Ramos (cell line): ENCODE measurements around the gene ABHD12.
"Not testable (repeated sequence)": the region's sequence is repeated elsewhere in the genome, so short reads cannot be mapped to it uniquely, and the experiment has no call there.

Experiments used
- in situ Hi-C: fragments of 300-500 bp; cut with MboI; formaldehyde crosslinking; loops from one replicate; pipeline ENCODE4 v1.14.3; 2022; ENCODE audit warnings: low sequenced_read_pairs; ENCODE audit not compliant: unreplicated experiment

The ABHD12 gene

DNA sequence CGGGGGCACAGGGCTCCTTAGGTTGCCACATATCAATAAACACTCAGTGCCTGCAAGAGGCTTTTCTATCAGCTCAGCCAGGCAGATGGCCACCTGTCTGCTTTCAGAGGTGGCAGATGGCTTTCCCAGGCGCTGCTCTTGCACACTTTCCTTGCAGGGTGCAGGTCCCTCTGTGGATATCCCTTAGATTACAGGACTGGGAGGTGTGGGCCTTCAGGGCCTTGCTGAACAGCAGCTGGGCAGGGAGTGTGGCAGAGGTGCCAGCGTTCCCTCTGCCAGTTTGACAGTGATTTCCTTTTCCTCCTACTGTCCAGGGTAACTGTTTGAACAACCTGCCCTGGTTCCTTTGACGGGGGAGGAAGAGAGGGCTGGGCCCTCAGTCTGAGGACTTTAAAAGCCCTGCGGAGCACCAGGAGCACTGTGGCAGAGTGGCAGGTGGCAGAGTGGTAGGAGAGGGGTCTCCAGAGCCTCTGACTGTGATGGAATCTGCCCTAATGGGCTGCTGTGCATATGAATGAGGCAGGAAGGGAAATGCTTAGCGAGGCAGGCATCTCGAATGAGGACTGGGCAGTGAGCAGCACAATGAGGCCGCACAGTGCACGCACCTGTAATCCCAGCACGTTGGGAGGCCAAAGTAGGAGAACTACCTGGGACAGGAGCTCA, 34.2 kb downstream of the ABHD12 start:
- in situ Hi-C loops: no loop called here

DNA sequence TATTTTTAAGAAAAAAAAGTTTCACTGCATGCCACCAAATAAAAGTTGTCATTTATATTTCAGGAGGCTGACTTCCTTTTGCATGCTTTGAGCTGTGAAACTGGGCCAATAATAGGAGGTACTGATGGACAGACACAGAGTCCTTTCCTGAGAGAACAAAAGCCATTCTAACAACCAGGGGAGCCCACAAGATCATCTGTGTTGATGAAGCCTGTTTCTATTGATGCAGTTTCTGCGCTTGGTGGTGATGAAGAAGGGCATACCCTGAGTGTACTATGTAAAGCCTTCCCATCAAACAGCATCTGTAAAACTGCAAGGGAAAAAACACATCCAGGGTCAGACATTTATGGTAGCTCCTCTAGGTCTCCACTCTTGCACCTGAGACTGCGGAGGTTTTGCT, 34.8 kb downstream of the ABHD12 start:
- in situ Hi-C loops: no loop called here

DNA sequence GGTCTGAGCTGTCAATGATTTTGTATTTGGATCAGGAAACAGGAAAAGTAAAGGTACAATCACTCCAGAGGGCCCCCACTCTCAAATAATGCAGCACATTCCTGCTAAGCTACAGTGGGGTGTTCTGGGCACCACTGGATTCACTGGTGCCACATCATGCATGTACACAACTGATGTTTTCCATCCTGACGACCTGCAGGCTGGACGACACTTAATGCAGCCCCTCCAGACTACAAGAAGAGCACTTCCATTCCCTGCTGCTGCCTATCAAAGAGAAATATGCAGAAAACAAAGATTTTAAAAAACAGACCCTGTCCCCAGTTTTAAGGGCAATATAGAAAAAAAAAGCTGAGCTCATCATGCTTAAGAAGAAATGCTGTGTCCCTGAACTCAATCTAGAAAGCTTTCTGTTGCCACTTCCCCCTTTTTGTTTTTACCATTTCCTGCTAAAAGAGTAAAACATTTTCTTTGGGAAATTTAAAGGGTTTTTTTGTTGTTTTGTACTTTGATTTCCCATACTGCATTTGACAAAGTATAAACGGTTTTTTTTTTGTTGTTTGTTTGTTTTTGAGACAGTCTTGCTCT, 35.5 kb downstream of the ABHD12 start:
- in situ Hi-C loops: no loop called here

DNA sequence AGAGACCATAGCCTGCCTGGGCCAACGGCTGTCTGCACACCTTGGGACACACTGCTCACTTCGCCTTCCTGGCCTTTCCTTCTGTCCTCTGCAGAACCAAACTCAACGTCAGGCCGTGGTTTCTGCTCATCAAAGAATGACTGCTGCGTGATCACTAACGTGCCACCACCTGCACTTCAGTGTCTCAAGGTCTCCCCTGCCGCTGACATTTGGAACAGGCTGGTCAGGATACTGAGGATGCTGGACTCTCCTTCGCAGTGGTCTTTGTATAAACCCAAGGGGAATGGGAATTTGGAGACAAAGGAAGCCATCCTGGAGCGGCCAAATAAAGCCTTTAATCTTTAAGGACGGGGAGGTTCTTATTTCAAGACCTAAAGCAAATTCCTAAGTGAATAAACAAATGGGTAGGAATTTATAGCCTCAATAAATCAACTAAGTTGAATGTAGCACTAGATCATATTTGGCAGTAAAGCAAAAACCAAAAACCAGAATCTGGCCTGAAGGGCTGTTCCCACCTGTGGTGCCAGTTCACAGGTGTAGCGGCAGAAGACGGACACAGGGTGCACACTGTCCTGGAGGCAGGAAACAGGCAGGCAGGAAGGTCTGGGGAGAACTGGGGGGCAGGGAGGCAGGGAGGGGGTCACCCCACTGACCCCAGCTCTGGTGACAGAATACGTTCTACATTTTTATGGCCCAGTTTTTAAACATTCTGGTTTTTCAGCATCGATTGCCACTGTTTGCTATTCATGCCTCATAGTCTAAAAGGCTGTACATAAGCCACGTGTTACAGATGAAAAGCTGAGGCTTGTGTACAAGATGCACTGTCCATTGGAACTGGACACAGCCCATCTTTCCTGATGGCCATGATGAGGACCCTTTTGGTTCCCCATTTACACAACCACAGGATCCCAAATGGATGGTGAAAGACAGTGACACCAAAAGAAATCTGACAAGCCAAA, 36.6 kb downstream of the ABHD12 start:
- in situ Hi-C loops: no loop called here

DNA sequence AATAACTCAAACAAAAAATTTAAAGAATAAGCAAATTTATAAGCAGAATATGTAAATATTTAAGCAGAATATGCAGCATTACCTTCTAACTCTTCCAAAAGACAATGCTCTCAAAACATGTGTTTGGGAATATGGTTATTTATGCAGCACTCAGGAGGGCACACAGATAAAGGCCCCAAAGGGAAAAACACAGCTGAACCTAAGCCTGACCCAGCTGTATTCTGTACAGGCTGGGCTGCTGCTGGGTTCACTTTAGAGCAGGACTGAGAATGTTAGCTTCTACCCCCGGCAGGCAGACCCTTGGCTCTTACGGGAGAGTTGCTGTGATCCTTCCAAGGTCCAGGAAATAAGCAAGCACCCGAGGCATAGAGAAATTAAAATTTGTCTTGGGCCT, 37.3 kb downstream of the ABHD12 start:
- in situ Hi-C loops: no loop called here

DNA sequence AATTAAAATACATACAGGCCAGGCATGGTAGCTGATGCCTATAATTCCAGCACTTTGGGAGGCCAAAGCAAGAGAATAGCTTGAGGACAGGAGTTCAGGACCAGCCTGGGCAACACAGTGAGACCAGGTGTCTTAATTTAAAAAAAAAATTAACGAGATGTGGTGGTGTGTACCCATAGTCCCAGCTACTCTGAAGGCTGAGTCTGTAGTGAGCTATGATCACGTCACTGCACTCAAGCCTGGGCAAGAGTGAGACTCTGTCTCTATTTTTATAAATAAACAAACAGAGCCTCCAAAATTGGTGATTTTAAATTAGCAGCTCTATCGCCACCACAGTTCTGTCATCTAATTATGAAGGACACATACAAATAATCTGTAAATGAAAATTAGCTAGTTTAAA, 37.9 kb downstream of the ABHD12 start:
- in situ Hi-C loops: no loop called here

DNA sequence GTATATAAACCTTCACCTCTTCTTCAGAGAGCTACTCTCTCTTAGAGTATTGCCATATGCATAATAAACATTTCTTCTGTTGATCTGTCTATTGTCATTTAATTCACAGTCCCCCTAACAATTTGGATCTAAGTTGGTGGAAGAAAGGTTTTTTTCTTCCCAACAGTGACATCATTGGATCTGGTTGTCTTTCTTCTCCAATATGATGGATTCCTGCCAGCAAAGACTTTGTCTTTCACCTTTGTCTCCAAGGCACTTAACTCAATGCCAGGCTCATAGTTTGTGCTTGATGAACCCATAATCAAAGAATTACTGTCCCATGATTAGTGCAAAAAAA, 39.6 kb downstream of the ABHD12 start:
- in situ Hi-C loops: no loop called here

DNA sequence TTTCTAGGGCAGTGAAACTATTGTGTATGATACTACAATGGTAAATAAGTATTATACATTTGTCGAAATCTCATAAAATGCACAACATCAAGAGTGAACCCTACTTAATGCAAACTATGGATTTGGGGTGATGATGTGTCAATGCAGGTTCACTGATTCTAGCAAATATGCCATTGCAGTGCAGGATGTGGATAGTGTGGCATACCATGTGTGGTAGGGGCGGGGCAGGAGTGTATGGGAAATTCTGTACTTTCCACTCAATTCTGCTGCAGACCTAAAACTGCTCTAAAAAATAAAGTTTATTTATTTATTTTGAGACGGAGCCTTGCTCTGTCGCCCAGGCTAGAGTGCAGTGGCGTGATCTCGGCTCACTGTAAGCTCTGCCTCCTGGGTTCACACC, 44.3 kb downstream of the ABHD12 start:
- in situ Hi-C loops: no loop called here

DNA sequence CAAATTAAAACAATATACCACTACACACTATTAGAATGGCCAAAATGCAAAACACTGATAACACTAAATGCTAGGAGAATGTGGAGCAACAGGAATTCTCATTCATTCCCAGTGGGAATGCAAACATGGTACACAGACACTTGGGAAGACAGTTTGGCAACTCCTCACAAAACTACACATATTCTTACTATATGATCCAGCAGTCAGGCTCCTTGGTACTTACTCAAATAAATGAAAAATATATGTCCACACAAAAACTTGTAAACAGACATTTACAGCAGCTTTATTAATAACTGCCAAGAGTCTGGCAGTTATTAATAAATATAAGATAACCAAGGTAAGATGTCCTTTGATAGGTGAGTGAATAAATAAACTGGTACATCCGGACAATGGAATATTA, 44.9 kb downstream of the ABHD12 start:
- in situ Hi-C loops: no loop called here

DNA sequence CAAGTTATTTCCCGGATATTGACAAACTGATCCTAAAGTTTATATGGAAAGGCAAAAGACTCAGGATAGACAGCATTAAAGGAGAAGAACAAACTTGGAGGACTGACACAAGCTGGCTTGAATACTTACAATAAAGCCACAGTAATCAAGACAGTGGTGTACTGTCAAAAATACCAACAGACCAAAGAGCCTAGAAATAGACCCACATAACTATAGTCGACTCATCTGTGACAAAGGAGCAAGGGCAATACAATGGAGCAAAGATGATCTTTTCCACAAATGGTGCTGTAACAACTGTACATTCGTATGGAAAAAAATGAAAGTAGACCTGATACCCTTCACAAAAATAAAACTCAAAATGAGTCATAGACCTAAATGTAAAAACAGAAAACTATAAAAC, 46.0 kb downstream of the ABHD12 start:
- in situ Hi-C loops: no loop called here

DNA sequence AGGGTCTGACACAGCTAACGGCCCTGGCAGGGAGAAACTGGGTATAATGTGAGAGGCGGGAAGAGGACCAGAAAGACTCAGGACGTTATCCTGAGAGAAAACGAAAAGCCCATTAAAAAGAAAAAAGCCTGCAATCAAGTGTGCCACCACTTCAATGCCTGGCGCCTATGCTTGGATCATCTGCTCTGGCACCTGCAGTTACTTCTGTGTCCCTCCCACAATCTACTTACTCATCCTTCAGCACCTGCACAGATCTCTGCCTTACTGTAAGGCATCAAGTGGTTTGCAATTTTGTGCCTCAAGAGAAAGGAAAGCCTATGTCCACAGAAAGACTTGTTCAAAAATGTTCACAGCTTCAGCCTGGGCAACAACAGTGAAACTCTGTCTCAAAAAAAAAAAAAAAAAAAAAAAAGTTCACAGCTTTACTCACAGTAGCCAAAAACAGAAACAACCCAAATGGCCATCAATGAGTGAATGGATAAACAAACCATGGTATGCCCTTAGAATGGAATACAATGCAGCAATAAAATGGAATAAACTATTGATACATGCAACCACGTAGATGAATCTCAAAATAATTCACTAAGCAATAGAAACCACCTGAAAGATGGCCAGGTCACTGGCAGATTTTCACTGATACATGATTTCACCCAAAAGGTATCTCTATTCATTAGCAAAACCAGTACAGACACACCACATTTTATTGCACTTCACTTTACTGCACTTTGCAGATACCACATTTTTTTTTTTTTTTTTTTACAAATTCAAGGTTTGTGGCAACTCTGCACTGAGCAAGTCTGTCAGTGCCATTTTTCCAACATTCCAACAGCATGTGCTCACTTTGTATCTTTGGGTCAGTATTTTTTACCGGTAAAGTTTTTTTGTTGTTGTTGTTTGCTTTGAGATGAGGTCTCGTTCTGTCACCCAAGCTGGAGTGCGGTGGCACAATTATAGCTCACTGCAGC, 48.6 kb downstream of the ABHD12 start:
- in situ Hi-C loops: no loop called here

DNA sequence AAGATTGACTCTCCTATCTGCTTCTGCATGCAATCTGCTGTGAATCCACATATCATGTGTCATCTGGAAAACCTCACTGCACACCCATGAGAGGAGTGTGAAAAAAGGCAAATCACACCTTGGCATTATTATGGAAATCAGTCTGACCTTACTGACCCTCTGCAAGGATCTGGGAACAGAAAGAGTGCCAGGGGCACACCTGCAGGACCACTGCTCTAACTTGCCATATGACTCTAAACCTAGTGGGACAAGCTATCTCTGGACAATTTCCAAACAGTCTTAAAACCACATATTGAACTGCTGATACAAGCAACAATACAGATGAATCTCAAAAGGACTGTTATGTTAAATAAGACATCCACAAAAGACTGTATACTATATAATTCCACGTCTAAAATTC, 50.3 kb downstream of the ABHD12 start:
- in situ Hi-C loops: no loop called here

DNA sequence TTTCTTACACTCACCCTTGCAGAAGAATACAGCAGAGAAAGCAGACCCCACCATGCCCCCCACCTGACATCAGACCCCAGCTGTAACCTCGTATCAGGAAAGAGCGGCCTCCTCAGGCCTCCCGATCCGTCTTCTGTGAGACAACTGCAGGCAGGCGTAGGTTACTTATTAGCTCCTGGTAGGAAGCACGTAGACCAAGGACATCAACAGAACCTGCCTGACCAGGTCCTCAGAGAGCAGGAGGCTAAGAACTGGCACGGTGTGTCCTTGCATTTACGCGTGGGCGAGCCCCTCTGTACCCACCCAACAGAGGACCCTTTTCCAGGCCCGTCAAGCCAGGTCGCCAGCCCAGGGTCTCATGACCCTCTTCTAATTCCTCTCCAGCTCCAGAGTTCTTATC, 51.0 kb downstream of the ABHD12 start:
- in situ Hi-C loops: no loop called here

DNA sequence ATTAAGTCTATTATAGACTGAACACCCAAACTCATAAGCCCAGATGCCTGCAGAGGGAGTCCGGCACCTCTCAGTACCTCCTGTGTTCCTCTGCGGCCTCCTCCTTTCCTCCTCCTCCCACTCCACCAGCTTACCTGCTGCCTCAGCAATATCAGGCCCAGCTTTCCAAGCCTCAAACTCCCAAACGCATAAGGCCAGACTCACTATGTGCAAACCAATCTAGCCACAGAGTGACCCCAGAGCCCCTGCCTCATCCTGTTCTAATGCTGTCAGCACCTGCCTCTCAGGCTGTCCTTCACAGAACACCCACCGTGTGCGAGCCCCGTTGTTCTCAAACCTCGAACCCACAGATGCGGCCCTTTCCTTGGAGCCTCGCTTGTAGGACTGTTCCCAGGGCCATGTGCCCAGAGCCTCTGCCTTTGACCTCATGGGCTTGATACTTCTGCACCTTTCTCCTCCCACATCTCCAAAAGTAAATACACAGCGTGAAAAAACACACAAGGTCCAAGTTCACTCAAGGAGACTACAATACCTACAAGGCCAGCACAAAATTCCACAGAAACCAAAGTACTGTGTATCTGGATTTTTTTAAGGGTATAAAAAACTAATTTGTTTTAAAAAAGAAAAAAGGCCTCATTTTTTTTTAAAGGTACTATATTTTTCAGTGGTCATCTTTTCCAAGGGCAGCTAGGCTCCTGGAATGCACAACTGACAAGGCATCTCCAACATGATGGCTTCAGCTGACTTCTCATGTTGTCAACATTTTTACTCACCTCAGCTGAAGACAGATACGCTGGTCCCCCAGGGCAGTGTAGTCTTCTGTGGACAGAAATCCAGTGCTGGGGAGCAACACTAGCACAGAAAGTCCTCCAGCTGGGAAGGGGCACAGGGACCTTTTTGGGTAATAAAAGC, 52.3 kb downstream of the ABHD12 start:
- in situ Hi-C loops: no loop called here

DNA sequence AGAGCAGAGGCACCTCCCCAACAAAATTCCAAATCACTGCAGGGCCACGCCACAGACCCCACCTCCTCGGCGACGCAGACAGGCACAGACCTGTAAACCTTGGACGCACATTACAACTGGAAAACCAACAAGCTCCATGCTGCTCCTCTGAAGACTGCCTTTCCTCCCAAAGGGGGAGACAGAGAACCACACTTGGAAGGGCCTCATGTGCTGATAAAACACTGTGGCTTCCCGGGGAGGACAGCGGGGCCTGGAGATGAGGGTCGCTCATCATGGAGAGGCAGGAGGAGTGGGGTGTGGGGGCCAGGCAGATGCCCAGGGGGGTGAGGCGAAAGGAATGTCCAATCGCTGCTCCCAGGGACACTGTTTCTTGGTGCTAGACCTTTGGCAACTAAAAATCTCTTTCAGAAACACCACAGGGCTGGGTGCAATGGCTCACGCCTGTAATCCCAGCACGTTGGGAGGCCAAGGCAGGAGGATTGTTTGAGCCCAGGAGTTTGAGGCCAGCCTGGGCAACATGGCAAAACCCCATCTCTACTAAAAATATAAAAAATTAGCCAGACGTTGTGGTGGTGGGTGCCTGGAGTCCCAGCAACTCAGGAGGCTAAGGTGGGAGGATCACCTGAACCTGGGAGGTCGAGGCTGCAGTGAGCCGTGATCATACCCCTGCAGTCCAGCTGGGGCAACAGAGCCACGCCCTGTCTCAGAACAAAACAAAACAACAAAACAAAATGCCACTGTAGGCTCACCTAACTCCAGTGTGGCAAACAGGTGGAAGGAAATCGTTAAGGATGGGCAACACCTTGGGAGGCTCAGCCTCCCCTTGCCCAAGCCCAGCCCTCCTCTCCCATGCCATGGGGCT, 53.8 kb downstream of the ABHD12 start:
- in situ Hi-C loops: no loop called here

DNA sequence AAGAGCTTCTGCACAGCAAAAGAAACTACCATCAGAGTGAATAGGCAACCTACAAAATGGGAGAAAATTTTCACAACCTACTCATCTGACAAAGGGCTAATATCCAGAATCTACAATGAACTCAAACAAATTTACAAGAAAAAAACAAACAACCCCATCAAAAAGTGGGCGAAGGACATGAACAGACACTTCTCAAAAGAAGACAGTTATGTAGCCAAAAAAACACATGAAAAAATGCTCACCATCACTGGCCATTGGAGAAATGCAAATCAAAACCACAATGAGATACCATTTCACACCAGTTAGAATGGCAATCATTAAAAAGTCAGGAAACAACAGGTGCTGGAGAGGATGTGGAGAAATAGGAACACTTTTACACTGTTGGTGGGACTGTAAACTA, 55.7 kb downstream of the ABHD12 start:
- in situ Hi-C loops: not testable (repeated sequence)

DNA sequence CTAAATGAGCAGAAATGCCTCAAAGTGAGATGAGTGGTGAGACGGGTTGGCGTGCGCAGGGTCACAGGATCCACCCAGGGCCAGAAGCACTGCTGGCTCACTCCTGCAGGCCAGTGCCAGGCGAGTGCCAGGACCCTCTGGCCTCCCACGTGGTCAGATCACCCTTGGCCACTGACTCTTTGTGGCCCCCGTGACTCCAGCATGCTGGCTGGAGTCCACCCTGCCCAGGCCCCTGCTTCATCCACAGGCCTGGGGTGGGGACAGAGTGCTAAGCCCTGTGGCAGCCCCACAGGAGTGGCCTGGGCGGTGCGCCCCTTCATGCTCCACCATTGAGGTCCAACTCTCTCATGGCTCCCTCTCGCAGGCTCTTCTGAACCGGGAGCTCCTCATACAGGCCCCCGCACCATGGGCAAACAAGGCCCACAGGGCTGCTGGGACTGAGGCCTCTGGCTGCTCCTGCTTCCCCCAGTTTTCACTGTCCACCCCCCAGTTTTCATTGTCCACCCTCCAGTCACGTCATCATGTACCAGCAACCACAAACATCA, 61.6 kb downstream of the ABHD12 start:
- in situ Hi-C loops: no loop called here
